Effector memory CD4-positive, alpha-beta T cell (primary cell): Measurements from ENCODE around the gene DDAH1.

ENCODE experiments used
- DNase-seq, 3 donors: peaks; one replicate each; pipeline ENCODE4 v3.0.0-alpha.2; 2020
- H3K27ac ChIP-seq: 2 replicates; pipeline ENCODE4 v1.7.0; 2013; ENCODE audit warnings: mild to moderate bottlenecking, low read length, moderate library complexity; ENCODE audit not compliant: insufficient read depth, poor library complexity, severe bottlenecking
- H3K27me3 ChIP-seq: replicated peaks from 2 replicates; pipeline ENCODE4 v1.7.0; 2013; ENCODE audit warnings: mild to moderate bottlenecking, low read length; ENCODE audit not compliant: insufficient read depth, control insufficient read depth, poor library complexity, severe bottlenecking
- H3K36me3 ChIP-seq: 2 replicates; pipeline ENCODE4 v1.7.0; 2013; ENCODE audit warnings: mild to moderate bottlenecking, low read length, moderate library complexity; ENCODE audit not compliant: control insufficient read depth, insufficient read depth
- H3K4me1 ChIP-seq: 2 replicates; pipeline ENCODE4 v1.7.0; 2013; ENCODE audit warnings: low read length, mild to moderate bottlenecking; ENCODE audit not compliant: control insufficient read depth, insufficient read depth, poor library complexity, severe bottlenecking
- H3K4me3 ChIP-seq: 2 replicates; pipeline ENCODE4 v1.7.0; 2013; ENCODE audit warnings: low read length, low read depth, mild to moderate bottlenecking; ENCODE audit not compliant: insufficient read depth, poor library complexity, severe bottlenecking
- H3K9me3 ChIP-seq: 2 replicates; pipeline ENCODE4 v1.7.0; 2013; ENCODE audit warnings: mild to moderate bottlenecking, low read length, moderate library complexity; ENCODE audit not compliant: control insufficient read depth

The DDAH1 gene

GRCh38 chr1:85404408-85404807 lies 60.6 kb downstream of the DDAH1 start:
- Histone ChIP-seq H3K36me3 (no peaks in the 10 kb centered on the region), H3K4me3 (no peak overlapping the region), H3K27me3 (no peaks in the 10 kb centered on the region), H3K4me1 (no peaks in the 10 kb centered on the region), H3K27ac (no peak overlapping the region), H3K9me3 (no peaks in the 10 kb centered on the region)
- no peak for DNase-seq

DNA sequence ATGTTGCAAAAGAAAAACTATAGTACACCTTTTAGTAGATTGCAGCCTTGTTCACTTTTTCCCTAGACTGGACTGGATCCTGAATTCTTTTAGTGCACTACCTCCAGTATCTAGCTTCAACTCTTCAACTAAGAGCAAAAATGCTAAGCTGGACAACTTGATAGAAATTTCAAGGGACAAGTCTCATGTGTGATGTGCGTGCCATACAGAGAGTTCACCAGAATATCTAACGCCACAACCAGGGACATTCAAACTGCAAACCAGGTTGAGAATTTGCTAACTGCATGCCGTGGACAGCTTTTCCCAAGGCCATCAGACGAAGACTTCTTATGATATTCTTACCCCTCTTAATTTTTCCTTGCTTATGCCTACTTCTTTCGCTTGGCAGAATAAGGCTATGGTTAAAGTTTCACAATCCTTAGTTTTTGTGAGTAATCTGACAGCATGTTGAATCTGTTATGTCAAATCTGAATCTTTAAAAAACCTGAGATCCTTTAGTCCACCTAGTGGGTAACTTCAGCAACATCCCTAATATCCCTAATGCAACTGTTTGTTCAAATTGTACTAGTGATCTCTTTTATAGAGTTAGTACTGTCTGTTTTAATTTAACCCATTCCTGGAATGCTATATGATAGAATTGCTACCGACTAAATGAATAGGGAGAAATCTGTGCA lies 66.4 kb downstream of the DDAH1 start:
- Histone ChIP-seq H3K27ac (no peak overlapping the region), H3K27me3 (no peaks in the 10 kb centered on the region), H3K9me3 (no peaks in the 10 kb centered on the region), H3K4me1 (no peaks in the 10 kb centered on the region), H3K36me3 (no peaks in the 10 kb centered on the region), H3K4me3 (no peak overlapping the region)
- DNase-seq: no peak

GRCh38 chr1:85397490-85398032 lies 67.4 kb downstream of the DDAH1 start:
- H3K27ac ChIP-seq: no peak overlapping the region

DNA sequence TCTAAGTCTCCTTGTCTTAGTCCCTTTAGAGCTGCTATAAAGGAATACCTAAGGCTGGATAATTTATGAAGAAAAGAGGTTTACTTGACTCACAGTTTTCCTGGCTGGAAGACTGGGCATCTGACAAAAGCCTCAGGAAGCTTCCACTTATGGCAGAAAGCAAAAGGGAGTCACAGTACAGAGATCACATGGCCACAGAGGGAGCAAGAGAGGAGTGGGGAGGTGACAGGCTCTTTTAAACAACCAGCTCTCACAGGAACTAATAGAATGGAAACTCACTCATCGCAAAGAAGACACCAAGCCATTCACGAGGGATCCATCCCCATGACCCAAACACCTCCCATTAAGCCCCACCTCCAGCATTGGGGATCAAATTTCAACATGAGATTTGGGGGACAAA lies 68.8 kb downstream of the DDAH1 start:
- no peak overlapping the region for H3K27ac ChIP-seq
- no peaks in the 10 kb centered on the region for H3K27me3 ChIP-seq
- no peaks in the 10 kb centered on the region for H3K4me1 ChIP-seq
- no peaks in the 10 kb centered on the region for H3K36me3 ChIP-seq
- no peaks in the 10 kb centered on the region for H3K9me3 ChIP-seq
- no peak for DNase-seq
- H3K4me3 ChIP-seq: no peak overlapping the region

More at GRCh38 chr1:85397490-85398032, 67.4 kb downstream of the DDAH1 start:
- no peaks in the 10 kb centered on the region for H3K27me3 ChIP-seq
- no peaks in the 10 kb centered on the region for H3K36me3 ChIP-seq
- H3K4me1 ChIP-seq: no peaks in the 10 kb centered on the region
- DNase-seq: no peak
- H3K4me3 ChIP-seq: no peak overlapping the region
- H3K9me3 ChIP-seq: no peaks in the 10 kb centered on the region

- Histone ChIP-seq H3K4me1 (no peaks in the 10 kb centered on the region), H3K27ac (no peak overlapping the region), H3K4me3 (no peak overlapping the region), H3K9me3 (no peaks in the 10 kb centered on the region), H3K27me3 (no peaks in the 10 kb centered on the region), H3K36me3 (no peaks in the 10 kb centered on the region)
- DNase-seq: no peak
These were observed 70.8 kb downstream of the DDAH1 start for GRCh38 chr1:85394130-85394529.

DNA sequence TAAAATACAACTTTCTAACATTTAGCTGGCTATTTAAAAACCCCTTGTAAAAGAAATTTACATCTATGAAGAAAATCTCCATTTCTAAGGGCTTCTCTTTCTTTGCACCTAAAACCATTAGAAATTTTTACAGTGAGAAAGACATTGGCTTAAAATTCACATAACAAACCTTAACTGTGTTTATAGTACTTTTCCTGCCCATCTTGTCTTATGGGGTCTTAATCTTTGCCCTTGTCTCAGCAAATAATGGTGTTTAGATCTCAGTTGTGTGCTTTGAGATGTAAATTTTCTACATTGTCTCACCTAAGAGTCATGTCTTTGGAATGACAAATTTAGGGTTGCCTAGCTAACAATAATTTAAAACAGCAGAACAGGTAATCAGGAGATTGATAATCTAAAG lies 71.5 kb downstream of the DDAH1 start:
- no peaks in the 10 kb centered on the region for H3K9me3 ChIP-seq
- H3K4me3 ChIP-seq: no peak overlapping the region
- H3K36me3 ChIP-seq: no peaks in the 10 kb centered on the region
- no peaks in the 10 kb centered on the region for H3K27me3 ChIP-seq
- H3K4me1 ChIP-seq: no peaks in the 10 kb centered on the region
- no peak overlapping the region for H3K27ac ChIP-seq
- DNase-seq: no peak

- no peaks in the 10 kb centered on the region for H3K36me3 ChIP-seq
These were observed 76.5 kb downstream of the DDAH1 start for GRCh38 chr1:85388416-85388815.

DNA sequence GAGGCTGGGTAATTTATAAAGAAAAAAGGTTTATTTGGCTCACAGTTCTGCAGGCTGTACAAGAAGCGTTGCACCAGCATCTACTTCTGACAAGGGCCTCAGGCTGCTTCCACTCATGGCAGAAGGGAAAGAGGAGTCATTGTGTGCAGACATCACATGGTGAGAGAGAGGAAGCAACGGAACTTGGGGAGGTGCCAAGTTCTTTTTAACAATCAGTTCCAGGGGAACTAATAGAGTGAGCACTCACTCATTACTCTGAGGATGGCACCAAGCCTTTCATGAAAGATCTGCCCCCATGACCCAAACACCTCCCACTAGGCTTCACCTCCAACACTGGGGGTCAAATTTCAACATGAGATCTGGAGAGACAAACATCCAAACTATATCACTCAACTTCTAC lies 77.2 kb downstream of the DDAH1 start:
- no peak overlapping the region for H3K27ac ChIP-seq
- no peaks in the 10 kb centered on the region for H3K36me3 ChIP-seq
- H3K9me3 ChIP-seq: no peaks in the 10 kb centered on the region
- H3K4me3 ChIP-seq: no peak overlapping the region
- no peaks in the 10 kb centered on the region for H3K4me1 ChIP-seq
- no peaks in the 10 kb centered on the region for H3K27me3 ChIP-seq
- DNase-seq: no peak

More at GRCh38 chr1:85388416-85388815, 76.5 kb downstream of the DDAH1 start:
- Histone ChIP-seq H3K9me3 (no peaks in the 10 kb centered on the region), H3K4me1 (no peaks in the 10 kb centered on the region), H3K27me3 (no peaks in the 10 kb centered on the region), H3K27ac (no peak overlapping the region), H3K4me3 (no peak overlapping the region)
- DNase-seq: no peak

DNA sequence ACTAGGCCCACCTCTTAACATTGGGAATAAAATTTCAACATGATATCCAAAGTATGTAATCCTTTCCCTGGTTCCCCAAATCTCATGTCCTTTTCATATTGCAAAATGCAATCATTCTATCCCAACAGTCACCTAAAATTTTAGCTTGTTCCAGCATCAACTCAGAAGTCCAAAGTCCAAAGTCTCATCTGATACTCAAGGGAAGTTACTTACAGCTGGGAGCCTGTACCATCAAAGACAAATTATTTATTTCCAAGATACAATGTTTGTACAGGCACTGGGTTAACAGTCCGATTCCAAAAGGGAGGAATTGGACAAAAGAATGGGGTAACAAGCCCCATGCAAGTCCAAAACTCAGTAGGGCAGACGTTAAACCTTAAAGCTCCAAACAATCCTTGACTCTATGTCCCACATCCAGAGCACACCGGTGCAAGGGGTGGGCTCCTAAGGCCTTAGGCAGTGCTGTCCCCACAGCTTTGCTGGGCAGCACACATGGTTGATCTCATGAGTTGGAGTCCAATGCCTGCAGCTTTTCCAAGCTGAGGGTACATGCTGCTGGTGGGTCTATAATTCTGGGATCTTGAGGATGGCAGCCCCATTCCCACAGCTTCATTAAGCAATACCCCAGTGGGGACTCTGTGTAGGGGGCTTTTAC lies 78.8 kb downstream of the DDAH1 start:
- Histone ChIP-seq H3K27ac (no peak overlapping the region), H3K4me1 (no peaks in the 10 kb centered on the region), H3K36me3 (no peaks in the 10 kb centered on the region), H3K9me3 (no peaks in the 10 kb centered on the region), H3K27me3 (no peaks in the 10 kb centered on the region), H3K4me3 (no peak overlapping the region)
- no peak for DNase-seq
